Heart right ventricle (tissue), 16 donors: ENCODE measurements around the gene PCED1A. TPM values are rescaled to one million over a fixed set of nuclear protein-coding genes. Genes with fewer than 3 reads are reported as not detected.
A peak's percentile ranks its signal among the peaks of the same experiment; 100 is the strongest.

Source experiments
- ATAC-seq, 8 donors: fragments of 200-7000 bp; cut with Tn5 transposase; one replicate each; pipeline ENCODE4 v1.9.1; 2020; ENCODE audit warnings: mild to moderate bottlenecking in 8 of 8, moderate library complexity in 8 of 8, moderate number of reproducible peaks in 1 of 8
- DNase-seq, 2 donors: peaks; one replicate each; pipeline ENCODE4 v3.0.0-alpha.2; 2020
- H3K27ac ChIP-seq, 10 donors: fragments of 200-600 bp; sonication (generic) in 2 of 10; one replicate each; pipeline versions ENCODE4 v1.5.0 to v1.8.0; 2020 to 2022; ENCODE audit warnings: mild to moderate bottlenecking in 3 of 10
- H3K27me3 ChIP-seq, 7 donors: fragments of 200-600 bp; one replicate each; pipeline ENCODE4 v1.8.0; 2021 to 2022; ENCODE audit warnings: mild to moderate bottlenecking in 2 of 7
- H3K36me3 ChIP-seq, 9 donors: fragments of 200-600 bp; sonication (generic) in 1 of 9; one replicate each; pipeline versions ENCODE4 v1.5.0 to v1.8.0; 2020 to 2022; ENCODE audit warnings: mild to moderate bottlenecking in 2 of 9
- H3K4me1 ChIP-seq, 9 donors: fragments of 200-600 bp; sonication (generic) in 1 of 9; one replicate each; pipeline versions ENCODE4 v1.5.0 to v1.8.0; 2020 to 2022; ENCODE audit warnings: mild to moderate bottlenecking in 4 of 9
- H3K4me3 ChIP-seq, 10 donors: fragments of 200-600 bp; sonication (generic) in 2 of 10; one replicate each; pipeline versions ENCODE4 v1.5.0 to v1.8.0; 2020 to 2022; ENCODE audit warnings: mild to moderate bottlenecking in 7 of 10, moderate library complexity in 2 of 10
- H3K9me3 ChIP-seq, 11 donors: fragments of 200-600 bp in 10 of 11; sonication (generic) in 2 of 11; one replicate each; pipeline versions ENCODE4 v1.5.0 to v1.8.0; 2013 to 2022; ENCODE audit warnings: mild to moderate bottlenecking in 2 of 11, control low read depth in 1 of 11, moderate library complexity in 1 of 11
- WGBS, 2 donors: extraction: QIAGEN DNeasy Blood & Tissue Kit; methylation state at CpG; one replicate each; pipeline ENCODE4 v1.1.7; 2013; ENCODE audit warnings: inconsistent platforms in 1 of 2; 5-methylcytosine and 5-hydroxymethylcytosine counted together
- intact Hi-C, 10 donors: fragments of 100-400 bp; cut with DNase I; formaldehyde crosslinking; loops; one replicate each; pipeline versions ENCODE4 v1.11.1 to v1.14.2; 2022
- polyA plus RNA-seq, 2 donors: library from polyadenylated mRNA; stranded (reverse); fragments of 200-250 nt; gene quantifications; one replicate each; pipeline ENCODE4 v1.2.3, GENCODE V29; 2013
- total RNA-seq, 10 donors: library from RNA; stranded (reverse); fragmentation: NEBNext Ultra II Directional in 3 of 10; extraction: Animal tissue kit (Norgen Biotek cat#: 25700) in 3 of 10; gene quantifications; one replicate each; pipeline versions ENCODE4 v1.2.1 to v1.2.4, GENCODE V29; 2021 to 2023
- TF ChIP-seq, protein P1 (sequence below), 9 donors: fragments of 200-600 bp; sonication (generic) in 2 of 9; IDR thresholded peaks; one replicate each; pipeline versions ENCODE4 v1.5.0 to v1.8.0; 2021 to 2022; ENCODE audit warnings: antibody characterized with exemption in 9 of 9, mild to moderate bottlenecking in 5 of 9, moderate library complexity in 1 of 9
- donor health status: Arrhythmogenic right ventricular cardiomyopathy.
- donor health status: ischemic (EF 13 %, LVEDD 7.1; RV severe dilation, severe dysfunction).
- donor health status: healthy with polysubstance abuse.
- donor health status: DM: no; HTN: yes; CAD: no.
- donor health status: DM: no; HTN: no; CAD: no.
- donor health status: ischemic (EF 25% LVEDD 6.9; RV normal size, moderate dysfunction).
- donor health status: ischemic (EF 25% LVEDD 5.7; RV mildly dilated, moderate dysfunction).
- donor health status: healthy.
- donor health status: DM: yes; HTN: yes; CAD: no.
- donor health status: Ischemic cardiomyopathy.
- donor health status: ischemic (EF 35%, LVEDD 5.7; RV mildly dilated, moderate dysfunction).
- donor health status: nonischemic (EF 11% LVEDD 7.7; RV severe dilation, severe dysfunction).
- donor health status: DM: yes; HTN: yes; CAD: no.
- donor health status: PGD.
- donor health status: ischemic (EF 29% LVEDD 5.4; RV normal size, mild dysfunction).
- donor health status: nonischemic (EF 23%, LVEDD 6.1; RV moderate dilation, normal function).

The PCED1A gene
- total and polyA plus RNA-seq, 12 donors, result 4.5 to 36.9 (median 8.2) TPM

DNA sequence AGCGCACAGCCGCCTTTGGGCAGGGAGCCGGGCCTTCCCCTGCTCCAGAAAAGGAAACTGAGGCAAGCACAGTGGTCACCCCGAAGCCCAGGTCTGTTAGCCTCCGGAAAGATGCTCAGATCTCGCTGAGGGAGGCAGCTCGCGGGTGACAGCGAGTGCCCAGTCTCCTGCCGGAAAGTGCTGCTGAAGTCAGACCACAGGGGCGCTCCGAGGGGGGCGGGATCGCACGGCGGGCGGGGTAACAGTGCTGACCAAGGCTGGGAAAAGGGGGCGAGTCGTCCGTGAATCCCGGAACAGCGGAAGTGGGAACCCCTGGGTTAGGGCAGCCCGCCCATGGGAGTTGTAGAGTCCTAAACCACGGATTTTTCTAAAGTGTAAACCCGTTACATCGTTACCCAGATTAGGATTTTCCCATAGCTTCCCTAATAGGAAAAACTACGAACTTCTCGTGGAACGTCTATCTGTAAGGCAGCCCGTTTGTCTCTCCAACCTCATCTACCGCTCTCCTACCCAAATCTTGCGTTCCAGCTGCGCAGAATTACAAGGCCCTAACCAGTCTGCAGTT is 594 bp upstream of the PCED1A start:
- no peaks in the 10 kb centered on the region for H3K27me3 ChIP-seq
- H3K4me1 ChIP-seq, result peaks cover 0 to 23% (median 18%) of the 10 kb centered on the region in 9 donors
- TF ChIP-seq, protein P1, sequence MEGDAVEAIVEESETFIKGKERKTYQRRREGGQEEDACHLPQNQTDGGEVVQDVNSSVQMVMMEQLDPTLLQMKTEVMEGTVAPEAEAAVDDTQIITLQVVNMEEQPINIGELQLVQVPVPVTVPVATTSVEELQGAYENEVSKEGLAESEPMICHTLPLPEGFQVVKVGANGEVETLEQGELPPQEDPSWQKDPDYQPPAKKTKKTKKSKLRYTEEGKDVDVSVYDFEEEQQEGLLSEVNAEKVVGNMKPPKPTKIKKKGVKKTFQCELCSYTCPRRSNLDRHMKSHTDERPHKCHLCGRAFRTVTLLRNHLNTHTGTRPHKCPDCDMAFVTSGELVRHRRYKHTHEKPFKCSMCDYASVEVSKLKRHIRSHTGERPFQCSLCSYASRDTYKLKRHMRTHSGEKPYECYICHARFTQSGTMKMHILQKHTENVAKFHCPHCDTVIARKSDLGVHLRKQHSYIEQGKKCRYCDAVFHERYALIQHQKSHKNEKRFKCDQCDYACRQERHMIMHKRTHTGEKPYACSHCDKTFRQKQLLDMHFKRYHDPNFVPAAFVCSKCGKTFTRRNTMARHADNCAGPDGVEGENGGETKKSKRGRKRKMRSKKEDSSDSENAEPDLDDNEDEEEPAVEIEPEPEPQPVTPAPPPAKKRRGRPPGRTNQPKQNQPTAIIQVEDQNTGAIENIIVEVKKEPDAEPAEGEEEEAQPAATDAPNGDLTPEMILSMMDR (IDR thresholded peaks at IDR 0.05), result no peak
- DNase-seq (peak; percentile 68 to 75), ATAC-seq (peak; percentile 40 to 77 (median 68))
- H3K27ac ChIP-seq, result peak overlapping the region; percentile 74 to 98 (median 93)
- no peaks in the 10 kb centered on the region for H3K9me3 ChIP-seq
- peaks cover 0 to 34% (median 0%) of the 10 kb centered on the region in 9 donors for H3K36me3 ChIP-seq
- 4 to 5% methylated on average over 33 of the region's 33 CpGs for WGBS, 2 donors
- H3K4me3 ChIP-seq, result peak overlapping the region; percentile 73 to 97 (median 90)
- intact Hi-C loops, result loop anchor here in 5 of 10 donors (2.0 to 10.0 kb wide), 5 partner anchors 86 to 189 kb away; partner anchors contain the start of genes EBF4 (in 1 of the 5), IDH3B (in 1 of the 5) and NOP56 (in 1 of the 5)

DNA sequence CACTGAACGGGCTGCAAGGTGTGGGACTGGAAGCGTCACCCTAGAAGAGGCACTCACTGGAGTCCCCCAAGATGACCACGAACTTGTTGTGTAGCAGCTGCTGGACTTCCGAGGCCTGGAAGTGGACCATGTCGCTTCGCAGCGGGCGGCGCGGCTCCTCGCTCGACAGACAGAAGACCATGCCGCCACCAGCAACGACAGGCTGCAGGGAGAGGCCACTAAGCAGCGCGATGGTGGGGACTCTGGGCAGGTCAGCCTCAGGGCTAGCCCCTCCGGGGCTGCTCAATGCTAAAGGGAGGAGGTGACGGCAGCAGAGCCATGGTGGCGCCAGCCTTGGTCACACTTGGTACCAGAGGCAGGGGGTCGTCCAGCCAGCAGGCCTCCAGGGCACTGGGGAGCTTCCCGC is 720 bp downstream of the PCED1A start:
- 79 to 81% methylated on average over 21 of the region's 21 CpGs for WGBS, 2 donors
- Histone ChIP-seq H3K4me1 (peaks cover 0 to 23% (median 18%) of the 10 kb centered on the region in 9 donors), H3K36me3 (peaks cover 0 to 44% (median 0%) of the 10 kb centered on the region in 9 donors), H3K27ac (peak overlapping the region in 9 of 10 donors; percentile 91 to 98 (median 93)), H3K4me3 (peak overlapping the region; percentile 73 to 97 (median 90)), H3K27me3 (no peaks in the 10 kb centered on the region), H3K9me3 (no peaks in the 10 kb centered on the region)
- ATAC-seq (no peak), DNase-seq (no peak)
- TF ChIP-seq, protein P1 (IDR thresholded peaks at IDR 0.05), result no peak
- intact Hi-C loops, result loop anchor here in 6 of 10 donors (2.0 to 10.0 kb wide), 6 partner anchors 77 to 187 kb away; partner anchors contain the start of genes EBF4 (in 1 of the 6), IDH3B (in 1 of the 6) and NOP56 (in 1 of the 6)

DNA sequence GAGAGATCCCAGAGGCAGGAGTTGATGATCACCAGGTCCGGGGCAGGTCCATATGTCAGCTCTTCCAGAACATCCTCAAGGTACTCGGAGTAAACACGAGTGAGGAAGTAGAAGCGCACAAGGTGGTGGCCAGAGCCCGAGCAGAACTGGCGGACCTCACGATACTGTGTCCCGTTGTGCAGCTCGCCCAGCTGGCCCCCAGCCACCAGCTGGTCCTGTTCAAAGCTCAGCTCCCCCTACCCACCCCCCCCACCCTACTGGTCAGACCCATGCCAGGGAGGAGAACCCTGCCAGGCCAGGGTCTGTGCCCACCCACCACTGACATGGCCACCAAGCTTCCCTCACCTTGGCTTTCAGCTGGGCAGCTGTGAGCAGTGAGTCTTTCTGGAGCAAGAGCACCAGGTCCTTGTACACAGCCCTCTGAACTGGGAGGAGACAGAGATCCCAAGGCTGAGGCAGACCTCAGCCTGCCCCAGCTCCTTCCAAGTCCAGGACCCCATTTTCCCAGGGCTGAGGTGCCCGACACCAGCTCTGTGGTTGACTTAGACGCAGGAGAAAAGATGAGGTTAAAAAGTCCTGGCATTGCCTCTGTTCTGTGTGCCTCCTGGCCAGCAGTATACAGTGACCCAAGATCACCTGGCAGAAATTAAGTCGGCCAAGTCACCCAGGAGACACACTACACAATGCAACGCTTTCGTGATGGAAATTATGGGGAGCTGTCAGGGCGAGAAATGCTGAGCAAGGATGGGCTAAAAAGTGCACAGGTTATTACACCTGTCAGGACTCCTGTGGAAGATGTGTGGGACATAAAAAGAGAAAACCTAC is 1.4 kb downstream of the PCED1A start:
- Histone ChIP-seq H3K27me3 (no peaks in the 10 kb centered on the region), H3K4me1 (peaks cover 0 to 23% (median 18%) of the 10 kb centered on the region in 9 donors), H3K36me3 (peaks cover 0 to 45% (median 0%) of the 10 kb centered on the region in 9 donors), H3K4me3 (peak overlapping the region in 1 of 10 donors; percentile 95), H3K9me3 (no peaks in the 10 kb centered on the region), H3K27ac (no peak overlapping the region)
- intact Hi-C loops, result loop anchor here in 1 of 10 donors (5.0 kb wide), 1 partner anchor 77 kb away; no protein-coding TSS in a partner anchor
- 94 to 95% methylated on average over 15 of the region's 15 CpGs for WGBS, 2 donors
- TF ChIP-seq, protein P1 (IDR thresholded peaks at IDR 0.05), result no peak
- ATAC-seq (no peak), DNase-seq (no peak)

DNA sequence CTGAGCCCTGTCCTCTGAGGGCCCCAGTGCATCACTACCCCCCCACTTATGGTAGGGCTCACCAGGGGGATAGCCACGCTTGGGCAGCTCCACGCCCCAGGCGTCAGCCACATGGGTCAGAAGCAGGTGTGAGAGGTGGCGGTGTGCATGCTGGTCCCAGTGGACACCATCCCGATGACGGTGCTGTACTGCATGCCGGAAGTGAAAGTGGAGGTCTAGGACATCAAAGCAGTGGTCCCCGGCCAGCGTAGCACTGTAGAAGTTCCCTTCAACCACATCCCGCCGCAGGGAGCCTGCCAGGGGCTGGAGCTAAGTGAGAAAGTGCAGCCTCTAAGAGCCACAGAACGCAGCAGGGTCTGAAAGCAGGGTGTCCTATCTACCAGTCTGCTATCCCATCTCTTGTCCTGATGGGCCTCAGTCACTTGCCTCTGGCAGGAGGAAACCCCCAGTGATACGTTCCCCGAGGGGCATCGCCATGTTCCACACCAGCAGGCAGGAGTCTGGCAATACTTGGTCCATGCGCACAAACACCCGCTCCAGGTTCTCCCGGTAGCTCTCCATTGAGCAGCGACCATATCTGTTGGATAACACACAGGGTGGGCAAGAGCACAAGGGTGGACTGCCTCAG is 2.2 kb downstream of the PCED1A start:
- no peak for ATAC-seq
- Histone ChIP-seq H3K27ac (no peak overlapping the region), H3K9me3 (no peaks in the 10 kb centered on the region), H3K4me3 (no peak overlapping the region), H3K4me1 (peaks cover 0 to 23% (median 18%) of the 10 kb centered on the region in 9 donors), H3K27me3 (no peaks in the 10 kb centered on the region), H3K36me3 (peaks cover 0 to 39% (median 0%) of the 10 kb centered on the region in 9 donors)
- 97% methylated on average over 19 of the region's 19 CpGs for WGBS, 2 donors
- TF ChIP-seq, protein P1 (IDR thresholded peaks at IDR 0.05), result no peak
- DNase-seq, result no peak
- intact Hi-C loops, result loop anchor here in 1 of 10 donors (5.0 kb wide), 1 partner anchor 76 kb away; no protein-coding TSS in a partner anchor
